ENCODE data around the gene GPC2.

- TF ChIP-seq CTCF (IDR thresholded peaks at IDR 0.05) (no peak), POLR2A (IDR thresholded peaks at IDR 0.05) (no peak)
These were observed 10.8 kb downstream of the GPC2 start for GRCh38 chr7:100166317-100166940.

Data from lower leg skin (tissue), 3 donors.